ENCODE measurements around the gene STX7.

GRCh38 chr6:132456700-132457143 lies 56.2 kb downstream of the STX7 start:
- TF ChIP-seq CTCF (IDR thresholded peaks at IDR 0.05) (peak in 8 of 12 donors; percentile 9 to 47 (median 28)), POLR2A (IDR thresholded peaks at IDR 0.05) (no peak)
